ENCODE data around the gene MAPK8. TPM values are rescaled to one million over a fixed set of nuclear protein-coding genes. Genes with fewer than 3 reads are reported as not detected.

MAPK8 gene
- total and polyA plus RNA-seq, 5 donors = 9.4 to 35.5 (median 33.6) TPM

GRCh38 chr10:48465860-48466521 is 159.5 kb downstream of the MAPK8 start:
- Histone ChIP-seq H3K4me1 (ENCODE audit: control insufficient read depth, insufficient read depth, low read length) (peaks cover 11% of the 10 kb centered on the region), H3K9me3 (ENCODE audit: control insufficient read depth, low read length) (no peaks in the 10 kb centered on the region), H3K27ac (ENCODE audit: low read length) (peak overlapping the region; percentile 28), H3K27me3 (ENCODE audit: control insufficient read depth, insufficient read depth) (no peaks in the 10 kb centered on the region), H3K4me3 (ENCODE audit: low read length) (peak overlapping the region; percentile 17)
- WGBS = 34% methylated on average over 42 of the region's 42 CpGs
- ATAC-seq (no peak), DNase-seq (peak in 1 of 3 donors; percentile 49)
- intact Hi-C loops (cut with DNase I) = no loop called here

DNA sequence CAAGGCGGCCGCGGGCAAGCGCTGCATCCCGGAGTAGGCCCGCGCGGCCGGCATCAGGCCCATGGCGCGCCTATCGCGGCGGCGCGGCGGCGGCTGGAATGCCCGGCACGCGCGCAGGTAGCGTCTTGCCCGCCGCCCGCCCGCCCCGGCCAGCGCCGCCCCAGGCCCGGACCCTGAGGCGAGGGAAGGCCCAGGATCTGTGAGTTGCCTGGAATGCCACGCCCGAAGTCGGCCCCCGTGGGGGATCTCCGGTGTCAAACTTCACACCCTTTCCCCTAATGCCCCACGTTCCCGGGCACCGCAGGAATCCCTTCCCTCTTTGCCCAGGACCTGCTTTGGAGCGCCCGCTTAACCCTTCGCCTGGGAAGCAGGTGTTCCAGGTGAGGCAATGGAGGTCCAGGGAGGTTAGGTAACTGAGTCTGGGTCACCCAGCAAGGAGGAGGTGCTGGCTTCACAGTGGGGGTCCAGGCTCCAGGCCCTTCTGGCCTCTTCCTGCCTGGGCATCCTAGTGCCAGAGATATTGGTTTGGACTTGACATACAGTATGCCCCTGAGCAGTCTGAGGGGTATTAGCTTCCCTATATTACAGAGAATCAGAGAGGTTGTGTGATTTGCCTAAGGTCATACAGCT is 160.2 kb downstream of the MAPK8 start:
- Histone ChIP-seq H3K4me1 (ENCODE audit: control insufficient read depth, insufficient read depth, low read length) (peaks cover 11% of the 10 kb centered on the region), H3K9me3 (ENCODE audit: control insufficient read depth, low read length) (no peaks in the 10 kb centered on the region), H3K27ac (ENCODE audit: low read length) (no peak overlapping the region), H3K27me3 (ENCODE audit: control insufficient read depth, insufficient read depth) (no peaks in the 10 kb centered on the region), H3K4me3 (ENCODE audit: low read length) (peak overlapping the region; percentile 17)
- DNase-seq (peak in 1 of 3 donors; percentile 28), ATAC-seq (no peak)
- 26% methylated on average over 43 of the region's 43 CpGs for WGBS
- intact Hi-C loops (cut with DNase I) = no loop called here

GRCh38 chr10:48467669-48468068 is 161.2 kb downstream of the MAPK8 start:
- 82% methylated on average over 4 of the region's 4 CpGs for WGBS
- DNase-seq (no peak), ATAC-seq (no peak)
- Histone ChIP-seq H3K4me1 (ENCODE audit: control insufficient read depth, insufficient read depth, low read length) (peaks cover 11% of the 10 kb centered on the region), H3K4me3 (ENCODE audit: low read length) (no peak overlapping the region), H3K27ac (ENCODE audit: low read length) (no peak overlapping the region), H3K9me3 (ENCODE audit: control insufficient read depth, low read length) (no peaks in the 10 kb centered on the region), H3K27me3 (ENCODE audit: control insufficient read depth, insufficient read depth) (no peaks in the 10 kb centered on the region)
- intact Hi-C loops (cut with DNase I) = no loop called here

- Histone ChIP-seq H3K4me1 (ENCODE audit: control insufficient read depth, insufficient read depth, low read length) (peaks cover 8% of the 10 kb centered on the region), H3K4me3 (ENCODE audit: low read length) (no peak overlapping the region), H3K27ac (ENCODE audit: low read length) (no peak overlapping the region), H3K9me3 (ENCODE audit: control insufficient read depth, low read length) (no peaks in the 10 kb centered on the region), H3K27me3 (ENCODE audit: control insufficient read depth, insufficient read depth) (no peaks in the 10 kb centered on the region)
- 72% methylated on average over 3 of the region's 3 CpGs for WGBS
- DNase-seq (no peak), ATAC-seq (no peak)
- intact Hi-C loops (cut with DNase I) = no loop called here
Observed at GRCh38 chr10:48468130-48468790, 161.8 kb downstream of the MAPK8 start.

- Histone ChIP-seq H3K27ac (ENCODE audit: low read length) (no peak overlapping the region), H3K4me3 (ENCODE audit: low read length) (no peak overlapping the region), H3K9me3 (ENCODE audit: control insufficient read depth, low read length) (no peaks in the 10 kb centered on the region), H3K4me1 (ENCODE audit: control insufficient read depth, insufficient read depth, low read length) (peaks cover 3% of the 10 kb centered on the region), H3K27me3 (ENCODE audit: control insufficient read depth, insufficient read depth) (no peaks in the 10 kb centered on the region)
- intact Hi-C loops (cut with DNase I) = no loop called here
- ATAC-seq (no peak), DNase-seq (peak in 1 of 3 donors; percentile 11)
- 95% methylated on average over 3 of the region's 3 CpGs for WGBS
Observed at GRCh38 chr10:48468866-48469511, 162.5 kb downstream of the MAPK8 start.

DNA sequence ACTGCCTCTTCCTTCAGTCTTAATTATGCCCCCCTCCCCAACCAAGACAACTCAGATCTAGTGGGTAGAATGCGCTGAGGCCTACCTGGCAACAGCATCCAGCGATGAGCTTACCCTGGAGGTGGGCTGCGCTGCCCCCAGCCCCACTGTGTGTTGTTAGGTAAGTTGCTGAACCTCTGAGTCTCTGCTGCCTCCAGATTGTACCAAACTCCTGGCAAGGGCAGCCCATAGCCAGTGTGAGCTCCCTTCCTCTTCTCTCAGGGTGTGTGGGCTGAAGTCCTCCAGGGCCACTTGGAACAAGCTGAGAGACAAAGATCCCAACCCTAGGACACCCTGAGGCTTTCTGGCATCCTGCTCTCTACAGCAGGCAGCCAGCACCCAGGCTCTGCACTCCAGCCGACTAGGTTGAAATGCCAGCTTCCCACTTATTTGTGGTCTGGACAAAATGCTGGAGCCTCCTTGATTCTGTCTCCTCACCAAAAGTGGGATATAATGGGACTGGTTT is 163.1 kb downstream of the MAPK8 start:
- Histone ChIP-seq H3K27me3 (ENCODE audit: control insufficient read depth, insufficient read depth) (no peaks in the 10 kb centered on the region), H3K4me1 (ENCODE audit: control insufficient read depth, insufficient read depth, low read length) (peaks cover 3% of the 10 kb centered on the region), H3K4me3 (ENCODE audit: low read length) (no peak overlapping the region), H3K9me3 (ENCODE audit: control insufficient read depth, low read length) (no peaks in the 10 kb centered on the region), H3K27ac (ENCODE audit: low read length) (no peak overlapping the region)
- ATAC-seq (no peak), DNase-seq (no peak)
- WGBS = 91% methylated on average over 4 of the region's 4 CpGs
- intact Hi-C loops (cut with DNase I) = no loop called here

DNA sequence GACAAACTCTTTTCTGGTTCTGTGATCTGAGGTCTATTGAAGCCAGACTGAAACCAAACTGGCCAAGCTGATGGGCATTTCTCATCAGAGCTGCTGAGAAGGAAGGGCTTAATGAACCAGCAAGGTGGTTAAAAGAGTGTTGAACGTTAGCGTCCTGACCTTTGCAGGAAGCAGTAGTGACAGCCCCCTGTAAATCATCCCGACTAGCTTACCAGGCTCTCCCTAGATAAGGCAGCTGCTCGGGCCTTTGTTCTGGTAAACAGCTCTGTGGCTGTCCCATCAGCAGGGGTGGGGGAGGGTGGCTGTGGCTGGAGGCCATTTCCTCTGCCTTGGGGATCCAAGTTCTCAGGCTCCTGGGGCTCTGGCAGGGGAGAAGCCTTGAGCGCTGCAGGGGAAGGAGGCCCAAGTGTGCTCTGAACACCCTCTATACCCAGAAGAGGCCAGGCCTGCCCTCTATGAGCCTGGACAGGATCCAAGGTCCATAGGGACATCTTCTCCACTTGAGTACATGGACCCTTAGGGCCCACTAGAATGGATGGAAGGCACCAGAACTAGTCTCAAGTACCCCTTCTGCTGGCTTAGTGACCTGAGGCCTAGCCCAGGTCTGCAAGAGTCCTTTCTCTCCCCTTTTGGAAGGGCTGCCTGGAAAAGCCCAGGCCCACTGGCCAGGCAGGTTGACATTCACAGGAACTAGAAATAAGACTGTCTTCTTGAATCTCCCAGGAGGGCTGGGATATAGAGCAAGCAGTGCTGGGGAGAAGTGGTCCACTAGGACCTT is 163.8 kb downstream of the MAPK8 start:
- intact Hi-C loops (cut with DNase I) = no loop called here
- DNase-seq (peak in 1 of 3 donors; percentile 67), ATAC-seq (peak; percentile 38 to 42)
- WGBS = 47% methylated on average over 5 of the region's 5 CpGs
- no peak overlapping the region for H3K27ac ChIP-seq (ENCODE audit: low read length)
- no peak overlapping the region for H3K4me3 ChIP-seq (ENCODE audit: low read length)
- peaks cover 3% of the 10 kb centered on the region for H3K4me1 ChIP-seq (ENCODE audit: control insufficient read depth, insufficient read depth, low read length)
- no peaks in the 10 kb centered on the region for H3K9me3 ChIP-seq (ENCODE audit: control insufficient read depth, low read length)
- H3K27me3 ChIP-seq (ENCODE audit: control insufficient read depth, insufficient read depth) = no peaks in the 10 kb centered on the region

DNA sequence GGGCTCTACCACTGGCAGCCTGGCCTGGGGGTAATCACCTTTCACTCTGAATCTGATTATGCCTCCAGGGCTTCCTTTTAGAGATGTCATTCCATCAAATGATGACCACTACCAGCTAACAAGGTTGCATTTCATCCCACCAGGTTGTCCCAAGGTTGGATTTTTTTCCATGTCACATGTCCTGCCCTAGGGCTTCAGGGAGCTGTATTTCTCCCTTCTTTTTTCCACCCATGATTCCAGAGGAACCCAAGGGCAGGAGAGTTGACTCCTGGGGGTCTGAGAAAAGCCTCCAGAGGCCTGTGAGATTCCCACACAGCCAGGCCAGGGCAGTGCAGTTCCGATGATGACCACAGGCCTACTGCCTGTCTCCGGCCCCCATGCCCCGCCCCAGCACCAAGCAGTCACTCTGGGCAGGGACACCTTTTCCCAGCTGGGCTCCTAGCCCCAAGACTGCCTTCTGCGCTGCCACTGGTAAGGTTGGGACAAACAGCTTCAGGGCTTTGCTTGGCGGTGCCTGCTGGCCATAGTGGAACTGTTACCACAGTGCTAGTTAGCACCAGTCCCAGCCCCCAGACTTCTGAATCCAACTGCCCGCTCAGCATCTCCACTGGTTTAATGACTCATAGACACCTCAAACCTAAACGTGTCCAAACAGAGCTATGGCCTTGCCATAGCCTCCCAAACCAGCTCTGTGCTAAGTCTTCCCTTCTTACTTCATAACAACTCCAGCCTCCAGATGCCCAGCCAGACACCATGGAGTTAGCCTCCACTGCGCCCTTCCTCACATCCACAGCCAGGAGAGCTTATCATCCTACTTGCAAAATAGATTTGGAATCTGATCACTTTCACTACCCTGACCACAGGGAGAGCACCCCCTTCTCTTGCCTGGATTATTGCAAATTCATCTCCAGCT is 164.7 kb downstream of the MAPK8 start:
- Histone ChIP-seq H3K27me3 (ENCODE audit: control insufficient read depth, insufficient read depth) (no peaks in the 10 kb centered on the region), H3K27ac (ENCODE audit: low read length) (no peak overlapping the region), H3K4me1 (ENCODE audit: control insufficient read depth, insufficient read depth, low read length) (peaks cover 3% of the 10 kb centered on the region), H3K9me3 (ENCODE audit: control insufficient read depth, low read length) (no peaks in the 10 kb centered on the region), H3K4me3 (ENCODE audit: low read length) (no peak overlapping the region)
- WGBS = 80% methylated on average over 8 of the region's 8 CpGs
- DNase-seq (no peak), ATAC-seq (no peak)
- intact Hi-C loops (cut with DNase I) = no loop called here

DNA sequence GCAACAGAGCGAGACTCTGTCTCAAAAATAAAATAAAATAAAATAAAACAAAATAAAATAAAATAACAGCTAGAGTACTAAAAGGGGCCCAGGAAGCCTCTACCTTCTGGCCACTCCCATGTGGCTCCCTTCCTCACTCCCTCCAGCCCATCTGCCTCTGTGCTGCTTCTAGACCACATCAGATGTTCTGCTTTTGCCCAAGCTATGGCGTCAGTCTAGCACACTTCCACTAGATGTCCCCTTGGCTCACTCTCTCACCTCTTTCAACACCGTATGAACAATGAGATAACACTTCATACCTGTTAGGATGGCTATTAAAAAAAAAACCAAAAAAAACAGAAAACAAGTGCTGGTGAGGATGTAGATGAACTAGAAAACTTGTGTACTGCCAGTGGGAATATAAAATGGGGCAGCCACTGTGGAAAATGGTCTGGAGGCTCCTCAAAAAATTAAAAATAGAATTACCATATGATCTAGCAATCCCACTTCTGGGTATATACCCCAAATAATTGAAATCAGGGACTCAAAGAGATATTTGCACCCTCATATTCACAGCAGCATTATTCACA is 166.1 kb downstream of the MAPK8 start:
- 55% methylated on average over 3 of the region's 3 CpGs for WGBS
- ATAC-seq (no peak), DNase-seq (no peak)
- H3K9me3 ChIP-seq (ENCODE audit: control insufficient read depth, low read length) = no peaks in the 10 kb centered on the region
- H3K27ac ChIP-seq (ENCODE audit: low read length) = no peak overlapping the region
- H3K4me3 ChIP-seq (ENCODE audit: low read length) = no peak overlapping the region
- no peaks in the 10 kb centered on the region for H3K27me3 ChIP-seq (ENCODE audit: control insufficient read depth, insufficient read depth)
- intact Hi-C loops (cut with DNase I) = no loop called here
- H3K4me1 ChIP-seq (ENCODE audit: control insufficient read depth, insufficient read depth, low read length) = peaks cover 3% of the 10 kb centered on the region
